Type B pancreatic cell (in vitro differentiated cells): Measurements from ENCODE around the gene BMP8A. TPM values are rescaled to one million over a fixed set of nuclear protein-coding genes. Genes with fewer than 3 reads are reported as not detected.
"Not testable (repeated sequence)": the region's sequence is repeated elsewhere in the genome, so short reads cannot be mapped to it uniquely, and the experiment has no call there.

Experiments
- DNase-seq: peaks from one replicate; pipeline ENCODE4 v3.0.0; 2021; ENCODE audit warnings: mixed read lengths; ENCODE audit not compliant: unreplicated experiment; ENCODE audit errors: extremely low spot score
- H3K27ac Mint-ChIP-seq: 2 replicates; pipeline ENCODE4 v1.8.0; 2021; ENCODE audit warnings: mild to moderate bottlenecking, mixed read lengths
- H3K27me3 Mint-ChIP-seq: 2 replicates; pipeline ENCODE4 v1.8.0; 2021; ENCODE audit warnings: mixed read lengths
- H3K36me3 Mint-ChIP-seq: 2 replicates; pipeline ENCODE4 v1.8.0; 2021; ENCODE audit warnings: mixed read lengths
- H3K4me1 Mint-ChIP-seq: one replicate; pipeline ENCODE4 v1.8.0; 2021; ENCODE audit warnings: mixed read lengths; ENCODE audit not compliant: unreplicated experiment
- H3K4me3 Mint-ChIP-seq: 2 replicates; pipeline ENCODE4 v1.8.0; 2021; ENCODE audit warnings: mild to moderate bottlenecking, mixed read lengths
- H3K9me3 Mint-ChIP-seq: 2 replicates; pipeline ENCODE4 v1.8.0; 2021; ENCODE audit warnings: mixed read lengths
- total RNA-seq: library from RNA; stranded (reverse); gene quantifications from 2 replicates; pipeline ENCODE4 v1.2.1, GENCODE V29; 2021; ENCODE audit warnings: low replicate concordance
- TF ChIP-seq, protein P1 (sequence below): fragments of 200-600 bp; sonication (generic); conservative IDR thresholded peaks from 2 replicates; pipeline ENCODE4 v1.5.0; 2021; ENCODE audit warnings: antibody characterized with exemption, mild to moderate bottlenecking

Gene BMP8A
- total RNA-seq, 1 donor from 2014 or later, result 1.1 TPM

DNA sequence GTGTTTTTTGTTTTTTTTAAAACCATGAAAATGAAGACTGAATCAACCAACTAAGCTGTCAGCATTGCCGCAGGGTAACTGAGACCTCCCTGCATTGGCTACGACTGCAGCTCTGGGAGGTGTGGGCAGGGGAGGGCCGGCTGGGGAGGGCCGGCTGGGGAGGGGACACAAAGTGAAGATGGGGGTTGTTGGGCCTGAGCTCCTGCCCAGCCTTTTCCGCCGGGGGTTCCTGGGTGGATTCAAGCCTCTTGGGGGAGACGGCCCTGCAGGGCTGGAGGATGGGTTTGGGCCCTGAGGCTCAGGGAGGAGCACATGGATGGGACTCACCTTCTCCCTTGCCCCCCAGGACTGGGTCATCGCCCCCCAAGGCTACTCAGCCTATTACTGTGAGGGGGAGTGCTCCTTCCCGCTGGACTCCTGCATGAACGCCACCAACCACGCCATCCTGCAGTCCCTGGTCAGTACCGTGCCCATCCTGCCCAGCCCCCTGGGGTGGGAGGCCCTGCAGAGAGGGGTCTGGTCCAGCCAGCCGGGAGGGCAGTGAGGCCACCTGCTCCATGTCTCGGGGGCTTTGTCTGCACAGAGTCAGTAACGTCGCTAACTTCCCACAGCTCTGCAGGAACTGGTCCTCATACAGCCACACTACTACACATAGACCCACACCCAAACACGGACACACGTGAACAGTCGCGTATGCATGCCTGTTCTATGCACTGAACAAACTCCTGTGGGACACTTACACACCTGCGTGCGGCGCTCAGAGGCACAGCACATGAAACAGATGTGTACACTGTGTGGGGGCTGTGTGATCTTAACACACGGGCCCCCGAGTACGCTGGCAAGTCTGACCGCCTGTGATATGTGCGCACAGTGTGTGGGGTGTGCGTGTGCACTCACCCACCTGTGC, 31.5 kb downstream of the BMP8A start:
- Mint-ChIP-seq H3K36me3 (no peaks in the 10 kb centered on the region), H3K27ac (no peak overlapping the region), H3K9me3 (no peaks in the 10 kb centered on the region), H3K4me1 (no peaks in the 10 kb centered on the region), H3K27me3 (peaks cover 2% of the 10 kb centered on the region), H3K4me3 (no peak overlapping the region)
- DNase-seq, result no peak
- TF ChIP-seq, protein P1, sequence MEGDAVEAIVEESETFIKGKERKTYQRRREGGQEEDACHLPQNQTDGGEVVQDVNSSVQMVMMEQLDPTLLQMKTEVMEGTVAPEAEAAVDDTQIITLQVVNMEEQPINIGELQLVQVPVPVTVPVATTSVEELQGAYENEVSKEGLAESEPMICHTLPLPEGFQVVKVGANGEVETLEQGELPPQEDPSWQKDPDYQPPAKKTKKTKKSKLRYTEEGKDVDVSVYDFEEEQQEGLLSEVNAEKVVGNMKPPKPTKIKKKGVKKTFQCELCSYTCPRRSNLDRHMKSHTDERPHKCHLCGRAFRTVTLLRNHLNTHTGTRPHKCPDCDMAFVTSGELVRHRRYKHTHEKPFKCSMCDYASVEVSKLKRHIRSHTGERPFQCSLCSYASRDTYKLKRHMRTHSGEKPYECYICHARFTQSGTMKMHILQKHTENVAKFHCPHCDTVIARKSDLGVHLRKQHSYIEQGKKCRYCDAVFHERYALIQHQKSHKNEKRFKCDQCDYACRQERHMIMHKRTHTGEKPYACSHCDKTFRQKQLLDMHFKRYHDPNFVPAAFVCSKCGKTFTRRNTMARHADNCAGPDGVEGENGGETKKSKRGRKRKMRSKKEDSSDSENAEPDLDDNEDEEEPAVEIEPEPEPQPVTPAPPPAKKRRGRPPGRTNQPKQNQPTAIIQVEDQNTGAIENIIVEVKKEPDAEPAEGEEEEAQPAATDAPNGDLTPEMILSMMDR, result no peak

DNA sequence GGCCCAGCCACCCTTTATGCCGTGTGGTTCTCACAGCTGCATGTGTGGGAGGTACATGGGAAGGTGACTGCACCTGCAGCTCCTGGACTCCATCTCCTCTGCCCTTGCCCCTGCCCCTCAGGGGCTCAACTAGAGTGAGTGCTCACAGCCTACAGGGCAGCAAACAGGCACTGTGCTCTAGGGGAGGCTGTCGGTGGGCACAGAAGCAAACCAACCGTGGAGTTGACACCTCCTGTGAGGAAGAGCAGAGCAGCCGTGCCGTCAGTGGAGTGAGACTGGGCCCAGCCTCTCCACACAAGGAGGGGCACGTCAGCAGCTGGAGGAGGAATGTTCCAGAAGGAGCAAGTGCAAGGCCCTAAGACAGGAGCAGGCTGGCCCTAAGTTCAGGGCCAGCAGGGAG, 32.7 kb downstream of the BMP8A start:
- TF ChIP-seq, protein P1, result no peak
- Mint-ChIP-seq H3K27ac (no peak overlapping the region), H3K27me3 (peaks cover 2% of the 10 kb centered on the region), H3K9me3 (no peaks in the 10 kb centered on the region), H3K36me3 (no peaks in the 10 kb centered on the region), H3K4me1 (no peaks in the 10 kb centered on the region), H3K4me3 (no peak overlapping the region)
- no peak for DNase-seq

DNA sequence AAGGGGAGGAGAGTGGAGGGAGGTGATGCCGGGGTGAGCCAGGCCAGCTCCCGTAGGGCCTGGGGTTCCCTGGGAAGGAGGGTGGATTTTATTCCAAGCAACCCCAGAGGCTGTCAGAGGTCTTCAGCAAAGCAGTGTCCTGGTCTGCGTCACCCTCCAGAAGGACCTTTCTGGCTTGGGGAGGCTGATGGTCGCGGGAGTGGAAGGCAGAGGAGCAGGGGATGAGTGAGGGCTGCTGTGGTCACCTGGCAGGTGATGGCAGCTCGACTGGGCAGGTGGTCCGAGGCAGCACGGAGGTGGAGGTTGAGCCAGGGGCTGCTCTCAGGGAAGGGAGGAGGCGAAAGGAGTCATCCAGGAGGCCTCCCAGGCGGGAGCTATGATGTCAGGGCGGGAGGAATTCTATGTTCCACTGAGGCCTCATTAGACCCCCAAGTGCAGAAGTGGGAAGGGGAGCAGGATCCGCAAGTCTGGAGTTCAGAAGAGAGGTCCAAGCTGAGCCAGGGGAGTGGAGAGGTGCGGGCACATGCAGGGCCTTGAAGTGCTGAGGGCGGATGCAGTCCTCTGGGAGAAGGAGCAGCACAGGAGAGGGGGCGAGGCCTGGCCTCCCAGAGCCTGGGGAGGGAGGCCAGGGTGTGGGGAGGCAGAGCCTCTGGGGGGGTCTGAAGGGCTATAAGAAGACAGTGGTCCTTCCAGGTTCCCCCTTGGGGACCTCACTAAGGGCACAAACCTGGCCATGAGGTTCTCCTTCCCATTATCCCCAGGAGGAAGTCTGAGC, 33.3 kb downstream of the BMP8A start:
- Mint-ChIP-seq H3K9me3 (no peaks in the 10 kb centered on the region), H3K4me1 (no peaks in the 10 kb centered on the region), H3K4me3 (no peak overlapping the region), H3K27me3 (no peaks in the 10 kb centered on the region), H3K36me3 (no peaks in the 10 kb centered on the region), H3K27ac (no peak overlapping the region)
- no peak for DNase-seq
- TF ChIP-seq, protein P1, result no peak

DNA sequence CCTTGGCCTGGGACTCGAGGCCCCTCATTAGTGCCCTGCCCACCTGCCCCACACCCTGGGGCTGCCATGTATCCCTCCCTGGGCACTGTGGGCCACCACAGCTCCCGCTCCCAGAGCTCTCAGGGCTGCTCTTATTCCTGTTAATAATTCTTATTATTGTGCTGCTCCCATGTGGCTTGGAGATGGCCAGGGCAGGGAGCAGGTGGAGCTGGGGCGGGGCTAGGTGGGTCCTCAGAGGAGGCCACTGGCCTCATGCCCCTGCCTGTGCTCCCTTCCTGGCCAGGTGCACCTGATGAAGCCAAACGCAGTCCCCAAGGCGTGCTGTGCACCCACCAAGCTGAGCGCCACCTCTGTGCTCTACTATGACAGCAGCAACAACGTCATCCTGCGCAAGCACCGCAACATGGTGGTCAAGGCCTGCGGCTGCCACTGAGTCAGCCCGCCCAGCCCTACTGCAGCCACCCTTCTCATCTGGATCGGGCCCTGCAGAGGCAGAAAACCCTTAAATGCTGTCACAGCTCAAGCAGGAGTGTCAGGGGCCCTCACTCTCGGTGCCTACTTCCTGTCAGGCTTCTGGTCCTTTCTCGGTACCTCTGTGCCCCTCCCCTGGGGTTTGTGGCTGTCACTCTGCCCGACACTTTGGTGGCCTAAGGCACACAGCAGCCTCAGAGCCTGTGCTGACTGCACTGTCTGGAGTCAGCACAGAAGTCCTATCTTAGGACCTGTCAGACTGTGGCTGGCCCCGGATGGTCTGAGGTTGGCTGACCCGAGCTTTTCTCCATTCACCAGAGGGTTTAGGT, 34.1 kb downstream of the BMP8A start:
- no peak for DNase-seq
- Mint-ChIP-seq H3K4me3 (no peak overlapping the region), H3K36me3 (no peaks in the 10 kb centered on the region), H3K27ac (no peak overlapping the region), H3K27me3 (no peaks in the 10 kb centered on the region), H3K9me3 (no peaks in the 10 kb centered on the region), H3K4me1 (no peaks in the 10 kb centered on the region)
- TF ChIP-seq, protein P1, result no peak

DNA sequence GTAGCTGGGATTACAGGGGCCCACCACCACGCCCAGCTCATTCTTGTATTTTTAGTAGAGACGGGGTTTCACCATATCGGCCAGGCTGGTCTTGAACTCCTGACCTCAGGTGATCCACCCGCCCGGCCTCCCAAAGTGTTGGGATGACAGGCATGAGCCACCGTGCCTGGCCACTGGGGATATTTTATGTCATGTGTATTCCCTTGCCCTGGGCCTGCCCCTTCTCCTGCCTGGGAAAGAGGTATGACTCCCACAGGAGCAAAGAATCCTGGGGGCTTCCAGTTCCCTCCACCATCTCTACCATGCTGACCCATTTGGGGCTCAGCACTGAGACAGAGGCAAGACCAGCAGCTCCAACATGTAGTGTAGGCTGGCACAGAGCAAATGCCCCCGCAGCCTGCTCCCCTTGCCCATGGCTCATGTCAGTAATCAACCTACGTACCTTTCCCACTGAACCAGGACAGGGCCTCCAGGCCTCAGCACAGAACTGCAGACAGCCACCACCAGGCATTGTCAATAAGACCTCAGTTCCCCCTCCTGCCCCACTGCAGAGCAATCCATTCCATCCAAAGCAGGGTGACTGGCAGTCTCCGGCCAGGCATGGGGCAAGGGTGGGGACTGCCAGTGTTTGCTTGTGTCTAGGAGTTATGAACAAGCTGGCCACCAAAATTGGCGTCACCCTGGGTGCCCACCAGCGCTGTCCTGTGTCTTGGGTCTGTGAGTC, 35.2 kb downstream of the BMP8A start:
- Mint-ChIP-seq H3K36me3 (no peaks in the 10 kb centered on the region), H3K27ac (no peak overlapping the region), H3K27me3 (no peaks in the 10 kb centered on the region), H3K9me3 (no peaks in the 10 kb centered on the region), H3K4me3 (no peak overlapping the region), H3K4me1 (no peaks in the 10 kb centered on the region)
- TF ChIP-seq, protein P1, result no peak
- DNase-seq, result no peak

DNA sequence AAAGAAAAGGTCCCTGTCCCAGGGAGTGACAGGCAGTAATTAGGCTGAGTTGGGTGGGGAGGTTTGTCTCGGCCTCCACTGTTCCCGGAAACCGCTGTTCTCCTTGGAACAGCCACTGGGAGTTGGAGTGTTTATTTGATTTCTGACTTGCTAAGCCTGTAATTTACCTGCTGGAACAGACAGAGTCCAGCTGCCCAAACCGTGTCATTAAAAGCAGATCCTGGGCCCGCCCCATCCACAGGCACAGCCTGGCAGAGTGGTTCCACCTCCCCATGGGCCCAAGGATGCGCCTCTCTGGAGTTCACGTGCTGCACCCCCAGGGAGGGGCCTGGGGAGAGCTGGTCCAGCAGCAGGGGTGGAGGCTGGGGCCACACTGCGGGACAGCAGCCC, 35.7 kb downstream of the BMP8A start:
- not testable (repeated sequence) for H3K4me1 Mint-ChIP-seq, H3K9me3 Mint-ChIP-seq, DNase-seq, H3K27me3 Mint-ChIP-seq, H3K4me3 Mint-ChIP-seq, H3K27ac Mint-ChIP-seq, H3K36me3 Mint-ChIP-seq
